C1 segment of cervical spinal cord (tissue), 14 donors: ENCODE data around the gene PAX2.
"Not testable (repeated sequence)": the region's sequence is repeated elsewhere in the genome, so short reads cannot be mapped to it uniquely, and the experiment has no call there.

Source experiments
- DNase-seq, 14 donors: peaks; one replicate each; lab custom pipeline; 2025; lab: John Stamatoyannopoulos, UW

The PAX2 gene

DNA sequence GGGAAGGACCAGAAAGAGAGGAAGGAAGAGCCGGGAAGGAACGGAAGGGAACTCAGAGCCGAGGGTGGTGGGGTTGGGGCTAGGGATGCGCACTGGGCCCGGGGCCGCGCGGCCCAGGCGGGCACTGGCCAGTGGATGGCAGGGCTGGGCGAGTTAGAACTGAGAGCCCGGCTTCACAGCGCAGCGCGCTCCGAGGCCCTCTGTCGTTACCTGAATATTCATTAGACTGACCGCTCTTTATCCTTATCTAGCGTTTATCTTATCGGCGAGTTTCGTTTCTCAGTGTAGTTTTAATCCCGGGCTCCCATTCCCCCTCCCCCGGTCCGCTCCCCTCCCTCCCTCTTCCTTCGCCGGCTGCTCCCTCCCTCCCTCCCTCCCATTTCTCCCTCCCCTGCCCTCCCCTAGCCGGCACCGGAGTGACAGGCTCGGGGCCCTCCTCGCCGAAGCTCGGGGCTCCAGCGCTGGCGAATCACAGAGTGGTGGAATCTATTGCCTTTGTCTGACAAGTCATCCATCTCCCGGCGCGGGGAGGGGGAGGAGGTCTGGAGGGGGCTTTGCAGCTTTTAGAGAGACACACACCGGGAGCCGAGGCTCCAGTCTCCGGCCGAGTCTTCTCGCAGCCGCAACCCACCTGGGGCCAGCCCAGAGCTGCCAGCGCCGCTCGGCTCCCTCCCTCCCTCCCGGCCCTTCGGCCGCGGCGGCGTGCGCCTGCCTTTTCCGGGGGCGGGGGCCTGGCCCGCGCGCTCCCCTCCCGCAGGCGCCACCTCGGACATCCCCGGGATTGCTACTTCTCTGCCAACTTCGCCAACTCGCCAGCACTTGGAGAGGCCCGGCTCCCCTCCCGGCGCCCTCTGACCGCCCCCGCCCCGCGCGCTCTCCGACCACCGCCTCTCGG, at the start of gene PAX2:
Gene PAX2 (plus strand): TSS at position 596 of the 895 bp plus-strand sequence. CDS start 679 bp downstream, outside the sequence.
- DNase-seq: peak in 1 of 14 donors; percentile 10

DNA sequence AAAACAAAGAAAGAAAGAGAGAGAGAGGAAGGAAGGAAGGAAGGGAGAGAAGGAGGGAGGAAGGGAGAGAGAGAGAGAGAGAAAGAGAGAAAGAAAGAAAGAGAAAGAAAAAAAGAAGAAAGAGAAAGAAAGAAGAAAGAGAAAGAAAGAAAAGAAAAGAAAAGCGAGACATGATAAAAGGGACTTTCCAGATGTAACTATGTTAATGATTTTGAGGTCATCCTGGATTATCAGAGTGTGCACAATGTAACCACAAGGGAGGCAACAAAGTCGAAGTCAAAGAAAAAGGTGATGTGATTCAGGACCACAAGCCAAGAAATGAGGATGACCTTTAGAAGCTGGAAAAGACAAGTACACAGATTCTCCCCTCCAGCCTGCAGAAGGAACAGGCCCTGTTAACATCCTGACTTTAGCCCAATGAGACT, 48.9 kb upstream of the PAX2 start:
- DNase-seq: no peak

DNA sequence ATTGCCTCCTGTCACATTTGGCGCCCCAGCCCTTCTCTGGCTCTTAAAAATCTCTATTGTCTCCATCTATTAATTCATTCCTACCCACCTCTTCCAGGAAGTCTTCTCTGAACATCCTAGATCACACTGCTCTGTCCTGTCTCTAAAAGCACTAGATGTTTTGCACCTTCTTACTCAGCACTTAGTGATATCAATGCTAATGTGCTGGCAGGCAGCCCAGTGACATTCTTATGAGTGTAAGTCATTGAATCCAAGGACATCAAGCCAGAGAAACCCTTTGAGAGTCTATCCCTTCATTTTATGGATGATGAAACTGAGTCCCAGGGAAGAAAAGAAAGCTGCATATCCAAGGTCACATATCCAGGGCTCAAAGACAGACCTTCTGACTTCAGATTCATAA, 48.3 kb upstream of the PAX2 start:
- DNase-seq: no peak

DNA sequence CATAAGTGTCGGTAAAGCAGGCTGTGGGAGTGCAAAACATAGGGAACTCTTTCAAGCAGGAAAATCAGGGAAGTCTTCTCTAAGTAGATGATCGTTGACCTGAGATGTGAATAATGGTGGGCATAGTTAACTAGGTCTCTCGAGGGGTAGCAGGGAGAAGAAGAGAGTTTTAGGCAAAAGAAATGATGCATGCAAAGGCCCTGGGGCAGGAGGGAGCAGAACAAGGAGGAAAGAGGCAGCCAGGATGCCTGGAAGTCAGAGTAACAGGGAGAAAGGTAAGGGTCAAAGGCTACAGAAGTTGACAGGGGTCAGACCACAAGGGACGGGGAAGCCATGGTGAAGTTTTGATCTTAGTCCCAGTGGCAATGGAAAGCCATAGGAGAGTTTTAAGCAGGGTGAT, 47.8 kb upstream of the PAX2 start:
- DNase-seq: no peak

DNA sequence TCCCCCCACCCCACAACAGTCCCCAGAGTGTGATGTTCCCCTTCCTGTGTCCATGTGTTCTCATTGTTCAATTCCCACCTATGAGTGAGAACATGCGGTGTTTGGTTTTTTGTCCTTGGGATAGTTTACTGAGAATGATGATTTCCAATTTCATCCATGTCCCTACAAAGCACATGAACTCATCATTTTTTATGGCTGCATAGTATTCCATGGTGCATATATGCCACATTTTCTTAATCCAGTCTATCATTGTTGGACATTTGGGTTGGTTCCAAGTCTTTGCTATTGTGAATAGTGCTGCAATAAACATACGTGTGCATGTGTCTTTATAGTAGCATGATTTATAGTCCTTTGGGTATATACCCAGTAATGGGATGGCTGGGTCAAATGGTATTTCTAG, 43.7 kb upstream of the PAX2 start:
- not testable (repeated sequence) for DNase-seq

DNA sequence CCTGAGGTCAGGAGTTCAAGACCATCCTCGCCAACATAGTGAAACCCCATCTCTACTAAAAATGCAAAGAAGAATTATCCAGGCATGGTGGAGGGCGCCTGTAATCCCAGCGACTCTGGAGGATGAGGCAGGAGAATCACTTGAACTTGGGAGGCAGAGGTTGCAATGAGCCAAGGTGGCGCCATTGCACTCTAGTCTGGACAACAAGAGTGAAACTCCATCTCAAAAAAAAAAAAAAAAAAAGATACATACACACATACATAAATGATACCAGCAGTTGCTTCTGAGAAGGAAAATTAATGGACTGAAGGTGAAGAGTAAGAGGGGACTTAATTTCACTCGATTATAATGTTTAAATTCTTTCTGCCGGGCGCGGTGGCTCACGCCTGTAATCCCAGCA, 40.2 kb upstream of the PAX2 start:
- no peak for DNase-seq

DNA sequence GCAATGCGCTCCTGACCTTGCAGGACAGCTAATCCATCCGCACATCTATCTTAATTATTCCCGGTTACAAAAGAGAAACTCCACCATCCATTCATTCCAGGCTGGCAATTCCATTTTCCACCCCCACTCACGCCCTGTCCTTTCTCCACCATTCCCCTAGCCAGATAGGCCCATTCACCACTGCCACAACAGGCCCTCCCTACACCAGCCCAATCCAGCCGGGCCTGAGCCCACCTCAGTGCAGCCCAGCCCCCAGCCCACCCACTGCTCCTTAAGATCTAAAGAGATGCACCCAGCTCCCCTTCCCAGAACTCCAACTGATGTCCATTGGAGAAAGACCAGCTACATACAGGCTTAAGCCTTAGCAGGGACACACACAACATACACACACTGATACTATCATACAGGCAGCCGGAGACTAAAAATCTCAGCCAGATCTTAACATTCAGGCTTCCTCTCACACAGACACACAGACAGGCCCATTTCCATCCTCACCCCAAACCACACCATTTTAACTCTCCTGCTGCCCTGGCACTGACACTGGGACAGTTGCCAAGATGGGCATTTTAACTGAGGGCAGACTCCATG, 38.0 kb upstream of the PAX2 start:
- no peak for DNase-seq

DNA sequence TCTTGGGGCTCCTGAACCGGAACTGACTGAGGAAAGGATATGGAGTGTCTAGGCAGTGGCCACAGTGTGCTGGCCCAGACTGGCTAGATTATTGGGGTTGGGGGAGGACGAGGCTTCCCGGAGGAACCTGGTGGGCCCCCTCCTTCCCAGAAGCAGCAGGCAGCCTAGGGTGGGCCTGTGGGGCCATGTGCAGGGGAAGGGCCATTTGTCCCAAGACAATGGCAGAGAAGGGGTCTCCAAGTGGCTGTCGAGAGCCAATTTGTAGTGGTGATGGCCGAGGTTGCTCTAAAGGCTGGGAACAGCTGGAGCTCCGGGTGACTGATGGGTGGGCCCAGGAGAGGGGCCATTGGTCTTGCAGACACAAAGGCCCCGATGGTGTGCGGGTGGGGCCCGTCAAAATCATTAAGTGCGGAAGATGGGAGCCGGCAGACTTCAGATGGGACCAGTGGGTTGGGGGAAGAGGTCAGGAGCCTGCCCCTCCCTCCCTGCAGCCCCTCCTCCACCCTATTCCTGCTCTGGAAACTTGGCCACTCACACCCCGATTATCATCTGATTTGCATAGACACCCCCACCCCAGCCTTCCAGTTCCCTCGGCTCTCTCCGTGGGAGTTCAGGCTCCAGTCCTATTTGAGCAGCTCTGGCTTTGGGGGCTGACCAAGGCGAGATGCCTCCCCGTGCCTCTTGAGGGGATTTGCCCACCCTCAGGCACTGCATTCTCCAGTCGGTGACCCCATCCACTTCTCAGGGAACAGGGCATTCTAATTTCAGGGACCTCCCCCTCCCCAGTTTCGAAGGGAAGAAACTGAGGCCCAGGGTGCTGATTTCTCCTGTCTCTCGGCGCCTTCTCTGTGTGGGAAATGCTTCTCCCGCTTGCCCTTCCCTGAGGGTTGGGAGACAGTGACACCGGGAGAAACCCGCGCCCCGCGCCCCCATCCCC, 36.0 kb upstream of the PAX2 start:
- no peak for DNase-seq

DNA sequence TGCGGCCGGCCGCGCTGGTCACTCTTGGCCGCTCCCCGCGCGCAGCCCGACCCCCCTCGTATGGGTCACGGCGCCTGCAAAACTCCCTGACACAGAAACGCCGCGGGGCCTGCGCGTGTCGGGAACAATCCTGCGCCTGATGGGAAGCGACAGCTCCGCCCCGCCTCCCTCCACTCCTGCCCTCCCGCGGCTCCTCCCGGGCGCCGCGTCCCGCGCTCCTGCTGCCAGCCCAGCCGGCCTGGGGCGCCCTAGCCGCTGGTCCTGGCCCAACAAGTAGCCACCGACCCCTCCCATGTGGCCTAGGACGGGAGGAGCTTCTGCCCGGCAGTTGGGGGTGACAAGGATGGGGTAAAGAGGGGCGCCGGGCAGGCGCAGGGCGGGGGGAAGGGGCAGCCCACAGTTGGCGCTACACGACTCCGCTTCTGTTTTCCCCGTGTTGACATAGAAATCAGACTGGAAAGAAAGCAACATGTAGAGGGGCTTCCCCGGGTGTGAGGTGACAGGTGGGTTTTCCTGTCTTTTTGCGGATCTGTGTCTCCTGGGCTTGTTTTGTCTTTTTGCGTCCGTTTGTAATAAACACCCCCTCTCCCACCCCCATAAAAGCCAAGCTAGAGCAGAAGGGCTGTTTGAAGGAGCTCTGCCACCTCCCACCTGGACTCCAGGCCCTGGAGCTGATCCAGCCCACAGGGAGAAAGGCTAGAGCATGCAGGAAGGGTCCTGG, 35.1 kb upstream of the PAX2 start:
- DNase-seq: peak in 2 of 14 donors; percentile 2 to 15

DNA sequence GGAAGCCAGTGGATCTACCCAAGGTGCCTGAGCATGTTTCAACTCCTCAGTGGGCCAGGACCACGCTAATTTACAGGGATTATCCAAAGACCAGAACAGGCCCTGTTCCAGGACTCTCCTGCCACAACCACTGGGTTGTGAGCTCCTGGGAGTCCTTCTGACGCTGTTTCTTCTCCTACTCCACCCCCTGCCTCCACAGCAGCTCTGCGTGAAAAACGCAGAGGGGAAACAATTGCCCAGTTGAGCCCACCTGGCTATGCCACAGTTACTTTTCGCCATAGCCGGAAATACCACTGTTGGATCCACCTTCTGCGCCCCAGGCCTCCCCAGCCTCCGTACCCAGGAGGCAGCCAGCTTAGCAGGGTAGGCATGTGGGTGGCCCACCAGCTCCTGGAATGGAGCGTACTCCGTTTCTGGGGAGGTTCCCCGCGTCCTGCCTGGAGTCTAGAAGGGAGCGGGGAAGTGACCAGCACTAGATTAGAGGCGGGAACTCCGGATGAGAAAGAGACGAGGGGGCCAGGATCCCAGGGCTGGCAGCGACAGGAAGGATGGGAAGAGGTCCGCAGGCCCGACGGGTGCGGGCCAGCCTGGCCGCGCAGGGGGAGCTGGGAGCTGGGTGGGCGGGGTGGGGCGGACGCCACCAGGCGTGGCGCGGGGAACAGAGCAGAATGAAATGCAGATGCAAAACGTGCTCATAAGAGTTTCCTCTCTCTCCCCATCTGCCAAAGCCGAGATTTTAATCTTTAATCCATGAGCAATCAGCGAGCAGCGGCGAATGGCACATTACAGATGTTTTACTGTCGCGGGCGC, 32.1 kb upstream of the PAX2 start:
- no peak for DNase-seq

DNA sequence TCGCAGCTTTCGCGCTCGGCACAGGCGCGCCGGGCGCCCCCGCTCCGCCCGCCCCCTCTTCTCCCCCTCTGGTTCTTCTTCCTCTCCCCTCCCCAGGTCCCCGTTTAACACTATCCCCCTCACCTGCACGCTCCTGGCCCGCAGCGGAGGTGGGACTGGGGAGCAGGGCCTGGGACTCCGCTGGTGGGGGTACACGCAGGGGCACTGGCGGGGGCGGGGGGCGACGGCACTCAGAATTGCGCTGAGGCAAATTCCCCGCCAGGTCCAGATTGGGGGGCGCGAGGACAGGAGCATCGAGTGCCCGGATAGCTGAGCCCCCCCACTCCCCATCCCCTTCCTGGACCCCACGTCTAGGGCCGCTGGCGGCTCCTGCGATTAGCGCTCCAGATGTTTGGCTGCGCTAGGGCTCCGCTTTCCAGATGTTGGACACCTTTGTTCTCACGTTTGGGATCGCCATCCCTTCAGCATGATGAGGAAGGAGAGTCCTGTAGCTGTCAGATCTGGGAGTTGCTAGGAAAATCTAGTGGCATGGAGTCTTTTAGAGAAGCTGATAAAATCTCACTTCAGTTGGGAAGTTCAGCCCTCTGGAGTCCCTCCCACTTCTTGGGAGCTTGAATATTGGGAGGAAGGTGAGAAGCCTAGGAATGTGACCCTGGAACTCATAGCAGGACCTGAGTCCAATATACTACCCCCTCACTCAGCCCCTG, 31.4 kb upstream of the PAX2 start:
- DNase-seq: no peak

DNA sequence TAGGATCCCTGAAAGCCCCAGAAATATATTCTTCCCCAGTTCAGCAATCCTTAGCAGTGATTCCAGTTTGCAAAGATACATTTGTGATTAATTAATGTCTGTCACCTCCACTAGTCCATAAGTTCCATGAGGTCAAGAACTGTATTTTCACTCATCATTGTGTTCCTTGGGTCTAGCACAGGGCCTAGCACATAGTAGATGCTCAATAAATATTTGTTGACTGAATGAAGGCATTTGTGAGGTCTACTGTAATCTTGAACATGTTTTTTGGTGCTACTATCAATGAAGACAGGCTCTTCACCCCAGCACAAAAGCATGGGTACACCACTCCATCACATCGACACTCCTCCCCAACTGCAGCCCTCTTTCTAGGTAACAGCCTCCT, 30.8 kb upstream of the PAX2 start:
- DNase-seq: no peak

DNA sequence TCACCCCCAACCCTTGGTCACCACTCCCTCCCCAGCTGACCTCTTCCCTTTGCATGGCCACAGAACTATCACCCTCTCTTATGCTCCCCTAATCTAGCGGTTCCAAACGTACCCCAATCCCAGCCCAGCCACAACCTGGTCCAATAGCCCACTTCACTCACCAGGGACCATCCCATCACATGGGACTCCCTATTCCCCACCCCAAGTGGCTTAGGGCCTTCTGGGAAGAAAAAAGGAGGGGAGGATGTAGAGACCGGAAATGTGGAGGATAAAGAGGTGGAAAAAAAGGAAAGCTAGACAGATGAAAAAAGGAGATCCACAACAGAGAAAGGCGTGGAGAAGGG, 30.3 kb upstream of the PAX2 start:
- no peak for DNase-seq

DNA sequence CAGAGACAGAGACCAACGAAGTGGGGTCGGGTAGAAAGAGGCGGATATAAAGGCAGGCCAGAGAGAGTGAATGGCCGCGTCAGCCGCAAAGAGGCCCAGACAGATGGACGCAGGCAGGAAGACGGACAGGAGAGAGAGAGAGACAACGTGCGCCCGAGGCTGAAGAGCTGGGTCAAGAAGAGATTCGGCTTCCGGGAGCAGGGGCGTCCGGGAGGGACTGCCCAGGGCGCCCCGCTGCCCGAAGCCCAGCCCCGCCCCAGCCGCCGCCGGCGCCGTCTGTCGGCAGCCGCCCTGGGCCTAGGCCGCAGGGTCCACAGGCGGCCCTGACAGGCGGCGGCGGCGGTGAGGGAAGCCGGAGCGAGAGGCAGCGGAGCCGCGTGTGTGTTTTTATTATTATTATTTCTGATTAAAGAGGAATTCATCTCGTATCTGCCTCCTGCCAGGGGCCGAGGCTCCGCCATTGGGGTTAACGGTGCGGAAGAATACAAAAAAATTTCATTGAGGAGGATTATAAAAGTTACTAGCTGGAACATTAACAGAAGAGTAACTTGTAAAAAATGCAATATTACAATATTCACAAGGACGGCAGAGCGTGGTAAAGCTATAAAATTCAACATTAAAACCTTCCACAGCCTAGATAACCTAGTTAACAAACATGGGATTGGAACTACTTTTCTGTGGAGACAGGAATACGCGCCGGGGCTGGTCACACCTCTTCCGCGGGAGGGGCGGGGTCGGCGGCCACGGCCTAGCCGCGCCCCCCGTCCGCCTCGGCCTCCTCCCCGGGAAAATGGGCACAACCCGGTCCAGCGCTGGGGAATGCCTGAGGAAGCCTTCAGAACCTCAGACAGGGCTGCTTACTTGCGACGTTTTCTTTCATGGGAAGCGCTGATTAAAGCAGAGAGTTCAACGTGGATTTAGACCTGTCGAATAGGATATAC, 29.7 kb upstream of the PAX2 start:
- DNase-seq: no peak

DNA sequence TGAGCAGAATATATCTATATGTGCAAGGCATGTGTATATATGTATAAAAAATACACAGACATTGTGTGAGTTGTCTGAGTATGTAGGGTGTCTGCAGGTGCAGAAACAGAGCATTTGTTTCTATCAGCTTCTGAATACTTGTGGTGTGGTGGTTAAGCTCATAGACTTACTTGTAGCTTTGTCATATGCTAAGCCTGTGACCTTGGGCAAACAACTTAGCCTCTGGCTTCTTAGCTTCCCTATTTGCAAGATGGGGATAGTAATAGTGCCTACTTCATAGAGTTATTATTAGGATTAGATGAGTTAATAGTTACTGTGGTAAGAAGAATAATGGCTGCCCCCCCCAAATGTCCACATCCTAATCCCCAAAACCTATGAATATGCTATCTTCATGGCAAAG, 28.2 kb upstream of the PAX2 start:
- no peak for DNase-seq

DNA sequence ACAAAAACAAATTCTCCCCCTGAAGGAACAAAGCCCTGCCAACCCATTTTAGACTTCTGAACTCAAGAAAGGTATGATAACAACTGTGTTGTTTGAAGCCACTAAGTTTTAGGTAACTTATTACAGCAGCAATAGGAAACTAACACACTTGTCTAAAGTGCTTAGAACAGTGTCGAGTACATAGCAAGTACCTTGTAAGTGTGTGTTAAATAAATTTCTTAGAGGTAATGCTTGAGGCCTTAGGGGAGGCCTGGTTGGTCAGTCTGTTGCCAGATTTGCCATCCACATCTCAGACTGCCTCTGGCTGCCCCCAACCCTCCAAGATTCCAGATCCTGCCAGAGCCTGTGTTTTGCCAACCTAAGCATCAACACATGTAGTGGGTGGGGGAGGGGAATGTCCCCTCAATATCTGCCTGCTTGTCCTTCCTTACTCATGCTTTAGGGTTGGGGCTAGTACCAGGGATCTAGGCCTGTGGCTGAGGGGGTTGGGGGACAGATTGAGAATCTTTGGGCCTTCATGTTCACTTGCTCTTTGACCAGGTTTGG, 27.1 kb upstream of the PAX2 start:
- DNase-seq: no peak

DNA sequence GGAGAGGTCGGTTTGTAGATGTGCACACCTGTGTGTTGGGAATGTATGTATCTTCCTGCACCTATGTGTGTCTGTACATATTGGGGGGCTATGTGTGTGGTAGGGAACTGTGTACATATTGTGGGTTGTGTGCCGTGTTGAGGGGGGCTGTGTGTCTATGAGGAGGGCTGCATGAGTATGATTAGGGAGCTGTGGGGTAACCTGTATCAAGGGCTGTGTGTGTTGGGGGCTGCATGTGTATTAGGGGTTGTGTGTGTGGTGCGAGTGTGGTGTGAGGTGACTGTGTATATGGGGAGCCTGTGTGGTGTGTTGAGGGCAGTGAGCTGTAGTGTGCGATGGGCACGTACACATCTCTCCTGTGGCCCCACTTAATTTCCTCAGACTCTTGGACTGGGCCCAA, 22.2 kb upstream of the PAX2 start:
- no peak for DNase-seq

DNA sequence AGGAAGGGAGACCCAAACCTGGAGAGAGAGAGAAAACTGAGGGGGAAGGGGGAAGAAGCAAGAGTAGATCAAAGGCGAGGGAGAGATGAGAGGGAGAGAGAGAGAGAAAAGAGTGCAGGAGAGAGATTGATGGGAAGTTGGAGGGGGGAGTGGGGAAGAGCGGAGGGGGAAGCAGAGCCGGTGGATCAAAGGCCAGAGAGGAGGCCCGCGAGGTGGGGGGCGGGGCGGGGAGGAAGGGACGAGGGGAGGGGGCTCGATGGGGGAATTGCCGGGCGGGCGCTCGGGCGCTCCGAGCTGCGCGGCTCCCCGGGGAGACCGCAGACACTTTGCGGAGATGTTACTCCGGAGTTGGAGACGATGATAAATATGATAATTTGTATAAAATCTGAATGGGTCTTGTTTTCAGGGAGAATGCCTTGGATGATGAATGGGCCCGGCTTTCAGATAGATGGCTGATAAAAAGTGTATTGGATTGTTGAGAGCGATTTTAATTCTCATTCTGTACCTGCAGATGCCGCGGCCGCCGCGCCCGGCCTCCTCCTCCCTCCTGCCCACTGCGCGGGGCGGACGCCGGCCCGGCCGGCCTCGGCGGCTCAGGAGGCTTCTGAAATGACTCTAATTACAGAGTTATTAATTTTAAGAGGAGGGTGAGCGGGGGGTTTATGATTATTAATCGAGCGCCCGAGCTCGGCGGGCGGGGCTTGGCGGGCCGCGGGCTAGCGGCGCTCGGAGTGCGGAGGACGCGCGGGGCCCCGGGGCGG, 21.4 kb upstream of the PAX2 start:
- no peak for DNase-seq
